GM19240 (cell line): ENCODE results near the gene DEGS2.
"Not testable (repeated sequence)": the region's sequence is repeated elsewhere in the genome, so short reads cannot be mapped to it uniquely, and the experiment has no call there.

ENCODE experiments used
- DNase-seq: peaks from one replicate; pipeline ENCODE4 v3.0.0; 2011; ENCODE audit warnings: low spot score; ENCODE audit not compliant: insufficient read length

DEGS2 gene

DNA sequence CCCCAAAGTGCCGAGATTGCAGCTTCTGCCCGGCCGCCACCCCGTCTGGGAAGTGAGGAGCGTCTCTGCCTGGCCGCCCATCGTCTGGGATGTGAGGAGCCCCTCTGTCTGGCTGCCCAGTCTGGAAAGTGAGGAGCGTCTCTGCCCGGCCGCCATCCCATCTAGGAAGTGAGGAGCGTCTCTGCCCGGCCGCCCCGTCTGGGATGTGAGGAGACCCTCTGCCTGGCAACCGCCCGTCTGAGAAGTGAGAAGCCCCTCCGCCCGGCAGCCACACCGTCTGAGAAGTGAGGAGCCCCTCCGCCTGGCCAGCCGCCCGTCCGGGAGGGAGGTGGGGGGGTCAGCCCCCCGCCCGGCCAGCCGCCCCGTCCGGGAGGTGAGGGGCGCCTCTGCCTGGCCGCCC is 21.2 kb upstream of the DEGS2 start:
- DNase-seq, result not testable (repeated sequence)

DNA sequence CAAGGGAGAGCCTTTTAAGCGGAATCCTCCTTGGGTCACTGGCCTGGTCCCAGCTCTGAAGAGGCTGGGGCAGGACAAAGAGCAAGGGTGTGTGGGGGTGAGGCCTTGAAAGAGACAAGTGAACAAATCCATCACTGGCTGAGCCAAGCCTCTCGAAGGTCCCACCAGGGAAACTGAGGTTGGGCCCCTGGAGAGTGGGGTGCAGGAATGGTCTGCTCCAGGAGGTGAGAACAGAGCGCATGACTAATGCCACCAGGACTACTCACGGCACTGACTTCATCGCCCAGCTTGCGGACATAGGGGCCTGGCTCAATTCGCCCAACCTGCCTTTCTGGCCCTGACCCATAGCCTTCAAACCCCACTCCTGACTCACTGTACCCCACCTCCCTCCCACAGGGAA is 19.2 kb upstream of the DEGS2 start:
- DNase-seq, result no peak

DNA sequence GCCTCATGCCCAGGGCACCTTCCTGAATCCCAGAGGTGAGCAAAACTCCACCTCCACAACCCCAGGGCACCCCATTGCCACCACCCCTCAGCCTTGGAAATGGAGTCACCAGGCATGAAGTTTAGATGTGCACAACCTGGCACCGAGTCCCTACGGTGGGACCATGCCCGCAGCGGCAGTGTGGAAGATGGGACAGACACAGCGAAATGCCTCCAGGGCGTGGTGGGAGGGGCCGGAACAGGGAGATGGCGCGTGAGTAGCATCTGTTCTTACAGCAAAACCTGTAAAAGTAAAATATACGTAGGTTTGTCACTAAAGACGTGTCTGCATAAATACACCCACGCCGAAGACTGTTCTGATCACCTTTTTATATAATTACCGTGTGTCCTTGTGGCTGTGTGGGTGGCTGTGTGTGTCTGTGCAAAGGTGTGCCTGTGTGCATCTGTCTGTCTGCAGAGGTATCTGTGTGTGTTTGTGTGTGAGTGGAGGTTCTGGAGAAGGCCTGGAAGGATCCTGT is 17.4 kb upstream of the DEGS2 start:
- DNase-seq, result no peak

DNA sequence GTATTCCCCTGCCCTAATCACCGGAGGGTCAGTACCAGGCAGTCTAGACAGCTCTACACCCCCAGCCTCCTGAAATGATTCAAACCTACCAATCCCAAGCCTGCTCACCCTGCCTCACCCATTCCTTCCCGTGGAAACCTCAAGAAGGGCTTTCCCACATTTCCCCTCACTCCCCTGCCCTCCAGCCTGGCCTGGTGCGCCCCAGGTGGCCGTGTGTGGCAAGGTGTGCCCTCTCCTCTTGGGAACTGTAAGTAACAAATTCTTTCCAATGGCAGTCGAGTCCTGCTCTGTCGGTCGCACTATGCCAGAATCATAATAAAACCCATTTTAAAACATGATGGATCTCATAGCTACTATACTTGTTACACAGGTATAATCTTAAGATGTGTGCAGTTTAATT is 13.9 kb upstream of the DEGS2 start:
- DNase-seq, result no peak

DNA sequence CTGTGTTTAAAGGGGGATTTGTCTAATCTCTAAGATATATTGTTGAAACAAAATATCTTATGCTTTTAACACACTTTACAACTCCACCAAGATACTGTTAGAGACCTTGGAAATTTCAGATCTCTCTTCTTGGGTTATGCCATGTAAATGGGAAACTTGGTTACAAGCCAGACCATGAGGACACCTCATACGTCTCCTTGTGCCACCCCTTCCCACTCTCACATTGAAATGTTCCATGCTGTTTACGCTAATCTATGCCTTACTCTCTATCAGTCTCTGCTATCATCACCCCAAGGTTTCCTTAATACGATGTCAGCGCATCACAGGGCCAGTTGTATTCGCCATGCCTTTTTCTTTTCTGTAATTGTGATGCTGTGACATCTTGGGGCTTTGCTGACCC is 13.4 kb upstream of the DEGS2 start:
- no peak for DNase-seq

DNA sequence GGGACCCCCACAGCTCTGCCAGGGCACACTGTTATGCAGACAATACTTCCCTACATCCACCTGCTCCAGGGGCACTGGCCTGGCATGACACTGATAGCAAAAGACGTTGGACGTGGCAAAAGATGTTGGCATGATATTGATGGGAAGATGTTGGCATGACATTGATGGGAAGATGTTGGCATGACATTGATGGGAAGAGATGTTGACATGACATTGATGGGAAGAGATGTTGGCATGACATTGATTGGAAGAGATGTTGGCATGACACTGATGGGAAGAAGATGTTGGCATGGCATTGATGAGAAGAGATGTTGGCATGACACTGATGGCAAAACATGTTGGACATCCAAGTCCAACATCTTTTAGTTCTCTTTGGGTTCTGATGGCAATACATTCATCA is 11.4 kb upstream of the DEGS2 start:
- DNase-seq, result no peak

DNA sequence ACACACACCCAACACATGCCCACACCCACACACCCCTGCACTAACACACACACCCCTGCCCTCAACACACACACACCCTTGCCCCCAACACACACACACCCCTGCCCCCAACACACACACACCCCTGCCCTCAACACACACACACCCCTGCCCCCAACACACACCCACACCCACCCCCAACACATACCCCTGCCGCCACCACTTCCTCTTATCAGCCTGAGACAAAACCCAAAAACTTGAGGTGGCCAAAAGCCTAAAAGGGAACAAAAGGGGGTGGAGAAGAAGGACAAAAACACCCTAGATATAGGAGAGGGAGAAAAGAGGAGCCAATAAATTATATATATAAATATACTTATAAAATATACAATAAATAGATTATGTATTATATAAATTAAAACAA is 9.1 kb upstream of the DEGS2 start:
- no peak for DNase-seq

DNA sequence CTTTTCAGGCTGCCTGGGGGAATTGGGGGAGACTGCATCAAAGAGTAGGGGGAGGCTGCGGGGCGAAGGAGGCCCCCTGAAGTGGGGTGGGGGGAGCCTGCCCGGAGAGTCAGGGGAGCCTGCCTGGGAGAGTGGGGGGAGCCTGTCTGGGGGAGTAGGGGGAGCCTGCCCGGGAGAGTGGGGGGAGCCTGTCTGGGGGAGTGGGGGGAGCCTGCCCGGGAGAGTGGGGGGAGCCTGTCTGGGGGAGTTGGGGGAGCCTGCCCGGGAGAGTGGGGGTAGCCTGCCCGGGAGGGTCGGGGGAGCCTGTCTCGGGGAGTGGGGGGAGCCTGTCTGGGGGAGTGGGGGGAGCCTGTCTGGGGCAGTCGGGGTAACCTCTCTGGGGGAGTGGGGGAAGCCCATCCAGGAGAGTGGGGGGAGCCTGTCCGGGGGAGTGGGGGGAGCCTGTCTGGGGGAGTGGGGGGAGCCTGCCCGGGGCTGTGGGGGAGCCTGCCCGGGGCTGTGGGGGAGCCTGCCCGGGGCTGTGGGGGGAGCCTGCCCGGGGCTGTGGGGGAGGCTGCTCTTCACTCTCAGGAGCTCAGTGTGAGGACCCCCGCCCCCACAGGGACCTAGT is 6.5 kb upstream of the DEGS2 start:
- no peak for DNase-seq

DNA sequence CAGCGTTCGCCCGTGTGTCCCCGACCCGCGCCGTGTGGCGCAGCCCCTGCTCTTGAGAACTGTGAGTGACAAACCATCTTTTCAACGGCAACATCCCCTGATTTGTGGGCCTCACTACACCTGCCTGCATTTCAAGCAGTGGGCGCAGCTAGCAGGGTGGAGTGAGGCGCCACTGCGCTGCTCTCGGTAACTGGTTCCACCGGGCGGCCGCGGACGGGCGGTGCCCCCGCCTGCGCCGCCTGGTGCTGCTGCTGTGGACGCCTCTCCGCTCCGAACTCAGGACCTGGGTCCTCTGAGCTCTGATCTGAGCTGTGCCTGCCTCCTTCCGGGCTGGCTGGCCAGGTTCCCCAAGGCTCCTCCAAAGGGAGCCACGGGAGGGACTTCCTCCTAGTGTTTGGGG is 5.9 kb upstream of the DEGS2 start:
- no peak for DNase-seq

DNA sequence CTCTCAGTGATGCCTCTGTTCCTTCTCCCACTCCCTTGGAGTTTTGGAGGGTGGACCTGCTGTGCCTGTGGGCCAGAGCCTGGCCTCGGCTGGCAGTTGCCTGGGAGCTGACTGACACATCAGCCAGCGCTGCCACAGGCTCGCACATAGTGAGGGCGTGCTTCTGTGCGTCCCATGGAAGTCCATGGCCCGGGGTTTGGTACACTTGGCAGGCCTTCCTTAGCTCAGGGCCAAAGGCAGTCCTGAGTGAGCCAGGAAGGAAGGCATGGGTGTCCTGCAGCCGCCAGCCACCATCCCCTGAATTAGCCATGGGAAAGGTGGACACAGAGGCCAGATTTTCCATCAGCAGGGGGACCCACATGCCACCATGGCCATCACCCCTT is 1.1 kb upstream of the DEGS2 start:
- DNase-seq, result no peak

DNA sequence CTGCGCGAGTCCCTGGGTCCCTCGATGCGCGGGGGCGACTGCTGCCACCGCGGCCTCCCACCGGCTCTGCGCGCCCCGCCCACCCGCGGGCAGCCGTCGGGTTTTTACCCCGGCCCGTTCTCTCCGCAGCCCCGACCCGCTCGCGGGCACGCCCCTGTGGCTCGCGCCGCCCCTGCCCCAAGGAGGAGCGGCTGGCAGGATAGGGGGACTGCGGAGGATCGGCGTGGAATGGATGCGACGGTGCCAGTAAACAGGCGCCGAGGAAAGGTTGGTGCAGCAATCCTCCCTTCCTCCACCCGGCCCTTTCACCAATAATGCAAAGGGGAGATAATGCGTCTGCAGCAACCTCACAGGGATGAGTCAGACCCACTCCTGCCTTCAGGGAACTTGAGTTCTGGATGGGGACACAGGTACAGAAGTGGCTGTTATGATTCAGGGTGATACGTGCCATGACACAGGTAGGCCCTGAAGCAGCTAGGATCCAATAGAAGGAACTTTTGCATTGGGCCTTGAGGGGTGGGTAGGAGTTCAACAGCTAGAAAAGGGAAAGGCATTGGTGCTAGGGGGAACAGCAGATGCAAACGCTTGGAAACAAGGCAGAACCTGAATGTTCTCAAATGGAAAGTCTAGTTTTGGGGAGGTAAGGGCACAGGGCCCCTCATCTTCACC is 554 bp upstream of the DEGS2 start:
- no peak for DNase-seq

DNA sequence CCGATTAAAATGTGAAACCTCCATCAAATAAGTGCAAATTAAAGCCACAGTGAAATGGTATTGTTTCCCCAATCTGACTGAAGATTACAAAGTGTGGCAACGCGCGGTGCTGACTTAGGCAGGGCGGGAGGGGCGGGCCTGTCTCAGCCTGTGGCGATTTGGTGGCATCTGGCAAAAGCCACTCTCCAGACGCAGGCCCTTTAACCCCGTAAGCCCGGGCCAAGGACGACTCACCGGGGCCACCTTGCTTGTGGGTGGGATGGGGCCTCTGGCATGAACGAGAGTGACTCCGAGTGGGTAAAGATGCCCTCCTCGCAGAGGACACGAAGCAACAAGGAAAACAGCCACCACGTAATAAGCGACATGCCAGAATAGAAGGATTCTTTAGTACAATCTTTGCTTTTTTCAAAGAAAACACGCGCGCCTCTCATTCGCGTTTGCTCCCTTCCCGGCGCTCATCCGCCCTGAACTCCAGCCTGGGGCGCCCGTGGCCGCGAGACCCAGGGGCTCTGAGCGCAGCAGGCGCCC is 815 bp downstream of the DEGS2 start:
- no peak for DNase-seq

DNA sequence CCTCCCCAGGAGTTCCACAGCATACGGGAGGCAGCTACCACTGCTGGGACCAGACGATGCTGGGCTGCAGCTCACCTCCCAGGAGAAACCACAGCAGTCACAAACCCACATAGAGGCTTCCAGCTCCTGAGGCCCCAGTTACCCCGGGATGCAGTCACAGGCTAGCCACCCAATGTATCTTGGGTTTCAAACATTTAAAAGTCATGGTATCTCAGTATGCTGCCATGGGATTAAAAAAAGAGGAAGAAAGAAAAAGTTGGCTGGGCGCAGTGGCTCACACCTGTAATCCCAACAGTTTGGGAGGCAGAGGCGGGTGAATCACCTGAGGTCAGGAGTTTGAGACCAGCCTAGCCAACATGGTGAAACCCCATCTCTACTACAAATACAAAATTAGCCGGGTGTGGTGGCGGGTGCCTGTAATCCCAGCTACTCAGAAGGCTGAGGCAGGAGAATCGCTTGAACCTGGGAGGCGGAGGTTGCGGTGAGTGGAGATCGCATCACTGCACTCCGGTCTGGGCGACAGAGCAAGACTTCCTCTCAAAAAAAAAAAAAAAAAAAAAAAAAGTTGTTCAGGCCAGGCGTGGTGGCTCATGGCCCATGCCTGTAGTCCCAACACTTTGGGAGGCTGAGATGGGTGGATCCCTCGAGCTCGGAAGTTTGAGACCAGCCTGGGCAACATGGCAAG is 1.8 kb downstream of the DEGS2 start:
- DNase-seq, result not testable (repeated sequence)

DNA sequence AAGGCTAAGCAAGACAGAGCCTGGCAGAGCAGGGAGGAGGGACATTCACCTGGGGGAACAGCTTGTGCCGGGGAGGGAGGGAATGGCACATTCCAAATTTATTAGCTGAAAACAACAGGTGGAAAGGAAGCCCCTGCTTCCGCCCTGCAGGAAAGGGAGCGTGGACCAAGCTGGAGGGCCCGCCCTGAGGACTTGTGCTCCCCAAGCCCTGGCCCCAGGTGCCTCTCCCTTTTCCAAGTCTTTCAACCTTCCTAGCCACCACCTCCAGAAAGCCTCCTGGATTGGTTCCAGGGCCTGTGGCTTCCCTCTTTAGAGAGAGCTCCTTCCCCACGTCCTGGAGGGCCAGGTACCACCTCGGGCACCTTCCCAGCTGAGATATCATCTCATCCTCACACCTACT is 2.7 kb downstream of the DEGS2 start:
- DNase-seq, result no peak

DNA sequence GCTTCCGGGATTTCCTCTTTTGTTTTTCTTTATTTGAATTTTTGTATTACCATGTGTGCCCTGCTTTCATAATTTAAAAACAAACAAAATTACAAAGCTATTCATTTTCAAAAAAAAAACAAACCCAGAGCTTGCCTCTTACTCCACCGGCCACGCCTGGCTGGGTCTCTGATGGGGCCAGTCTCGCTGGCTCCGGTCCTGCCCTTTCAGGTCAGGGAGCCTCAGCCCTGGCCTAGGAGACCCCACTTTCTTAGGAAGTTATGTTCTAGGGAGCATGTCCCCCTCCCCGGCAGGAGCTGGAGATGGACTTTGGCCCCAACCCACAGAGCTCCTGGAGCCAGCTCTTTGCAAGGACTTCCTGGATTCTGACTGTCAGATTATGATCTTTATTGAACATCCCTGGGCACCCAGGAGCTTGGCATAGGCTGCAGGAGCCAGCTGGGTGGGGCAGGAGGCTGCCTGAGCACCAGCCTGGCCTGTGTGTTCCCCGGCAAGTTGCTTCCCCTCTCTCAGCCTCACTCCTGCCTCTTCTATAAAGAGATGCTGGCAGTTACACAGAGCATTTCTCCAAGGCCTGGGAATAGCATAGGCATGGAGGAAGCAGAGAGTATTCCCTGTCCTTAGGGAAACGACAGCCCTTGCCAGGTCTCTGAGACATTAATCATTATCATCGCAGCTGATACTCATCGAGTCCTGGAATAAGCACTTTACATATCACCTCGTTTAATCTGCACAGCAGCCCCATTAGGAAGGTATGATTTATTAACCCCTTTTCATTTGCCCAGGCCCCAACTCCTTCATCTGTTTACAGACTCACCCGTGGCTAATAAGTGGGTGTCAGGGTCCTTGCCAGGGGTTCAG is 3.5 kb downstream of the DEGS2 start:
- DNase-seq, result no peak

DNA sequence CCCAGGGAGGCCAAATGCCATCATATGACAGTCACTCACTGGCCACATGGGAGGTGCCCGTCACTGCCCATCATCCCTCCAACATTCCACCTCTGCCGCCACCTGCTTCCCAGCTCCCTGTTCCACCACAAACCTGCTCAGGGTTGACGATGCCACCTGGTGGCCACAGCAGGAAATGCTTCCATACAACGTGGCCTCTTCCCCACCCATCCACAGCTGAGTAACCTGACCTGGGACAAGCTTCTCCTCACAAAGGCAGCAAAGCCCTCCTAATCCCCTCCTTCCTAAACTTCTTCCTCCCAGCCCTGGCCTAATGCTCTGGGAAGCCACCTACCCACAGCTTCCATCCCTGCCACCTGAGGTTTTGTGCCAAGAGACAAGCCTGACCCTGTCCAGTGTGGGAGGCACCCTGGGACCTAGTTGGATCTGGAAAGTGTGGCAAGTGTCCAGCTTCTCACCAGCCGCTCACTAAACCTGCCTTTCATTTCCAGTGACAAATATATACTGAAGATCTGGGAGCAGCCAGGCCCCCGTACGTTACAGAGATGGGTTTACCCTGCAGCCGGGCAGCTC is 4.3 kb downstream of the DEGS2 start:
- DNase-seq, result no peak

DNA sequence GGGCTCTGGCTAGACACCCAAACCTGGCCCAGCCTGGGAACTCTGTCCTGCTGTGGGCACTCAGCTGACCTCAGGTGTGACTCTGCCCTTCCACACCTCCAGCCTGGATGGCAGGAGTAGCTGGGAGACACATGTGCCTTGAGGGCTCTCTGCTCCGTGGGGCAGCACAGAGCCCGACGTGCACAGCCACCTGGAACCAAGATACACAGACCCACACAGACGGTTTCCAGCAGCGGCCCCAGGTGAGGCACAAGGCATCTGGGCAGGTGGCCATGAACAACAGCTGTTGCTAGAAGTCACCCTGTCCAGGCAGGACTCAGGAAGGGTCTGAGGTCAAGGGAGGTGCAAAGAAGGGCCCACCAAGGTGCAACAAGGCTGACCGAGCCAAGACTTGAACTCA is 5.9 kb downstream of the DEGS2 start:
- DNase-seq, result no peak

DNA sequence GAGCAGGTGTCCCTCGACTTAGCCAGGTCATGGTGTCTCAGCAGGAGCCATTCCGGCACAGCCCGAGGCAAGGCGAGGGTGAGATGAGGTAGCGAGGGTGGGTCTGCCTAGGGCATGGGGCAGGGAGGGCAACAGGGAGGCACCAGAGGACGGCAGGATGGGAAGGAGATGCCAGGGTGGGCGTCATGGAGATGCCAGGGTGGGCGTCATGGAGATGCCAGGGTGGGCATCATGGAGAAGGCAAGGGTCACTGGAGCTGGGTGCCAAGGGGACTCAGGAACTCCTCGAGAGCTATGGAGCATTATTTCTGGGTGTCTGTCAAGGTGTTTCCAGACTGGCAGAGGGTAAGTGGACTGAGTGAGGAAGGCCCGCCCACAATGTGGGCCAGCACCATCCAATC is 7.4 kb downstream of the DEGS2 start:
- DNase-seq, result no peak

DNA sequence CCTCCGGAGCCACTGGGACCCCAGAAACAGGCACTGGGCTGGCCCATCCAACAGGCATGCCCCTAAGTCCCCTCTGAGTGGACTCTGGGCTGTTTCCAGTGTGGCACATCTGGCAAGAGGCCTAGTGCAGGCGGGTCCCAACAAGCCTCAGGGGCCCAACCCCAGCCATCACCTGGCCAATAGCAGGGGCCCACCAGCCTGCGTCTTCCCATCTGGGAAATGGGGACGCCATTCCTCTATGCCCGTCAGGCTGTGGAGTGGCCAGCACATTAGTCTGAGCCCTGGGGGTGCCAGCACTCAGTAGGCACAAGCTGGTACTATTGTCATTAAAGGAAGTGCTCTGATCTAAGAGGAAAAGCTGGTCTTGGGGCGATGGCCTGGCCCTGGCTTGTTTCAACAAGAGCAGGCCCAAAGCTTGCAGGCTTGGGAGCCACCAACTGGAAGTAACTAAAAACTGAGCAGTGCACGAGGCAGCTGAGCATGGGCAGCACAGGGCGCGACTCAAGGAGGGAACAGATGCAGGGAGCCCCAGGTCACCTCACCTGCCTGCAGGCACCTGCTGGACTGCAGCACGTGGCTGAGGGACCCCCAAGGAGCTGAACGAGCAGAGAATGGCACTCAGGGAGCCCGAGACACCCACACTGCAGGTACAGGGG is 8.4 kb downstream of the DEGS2 start:
- no peak for DNase-seq

DNA sequence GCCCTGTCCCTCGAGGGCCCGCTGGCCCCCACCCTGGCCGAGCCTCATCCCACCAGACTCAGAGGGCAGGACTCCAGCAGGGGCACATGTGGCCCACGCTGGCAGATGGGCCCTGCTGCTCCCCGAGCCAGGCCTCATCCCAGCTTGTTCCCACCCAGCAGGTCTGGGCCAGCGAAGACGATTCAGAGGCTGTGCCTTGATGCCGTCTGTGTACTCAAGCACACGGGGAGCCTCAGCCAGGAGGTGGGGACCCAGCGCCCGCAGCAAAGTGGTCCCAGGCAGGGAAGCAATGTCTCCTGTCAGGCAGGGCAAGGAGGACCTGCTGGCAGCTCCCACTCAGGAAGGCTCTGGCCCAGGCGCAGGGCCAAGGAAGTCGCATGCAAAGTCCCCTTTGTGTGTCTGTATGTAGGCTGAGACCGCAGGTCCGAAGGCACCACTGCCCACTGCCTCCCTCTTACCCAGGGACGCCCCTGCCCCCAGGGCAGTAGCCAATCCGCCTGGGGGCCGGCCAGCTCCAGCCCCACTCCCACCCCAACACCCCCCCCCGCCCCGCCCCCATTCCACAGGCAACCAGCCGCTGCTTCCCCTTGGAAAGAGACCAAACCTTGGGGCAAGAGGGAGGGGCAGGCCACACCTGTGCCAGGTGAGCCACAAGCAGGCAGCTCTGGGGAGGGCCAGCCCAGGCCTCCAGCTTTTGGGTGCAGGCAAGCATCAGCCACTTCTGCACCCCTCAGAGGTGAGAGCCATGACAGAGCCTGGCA is 9.4 kb downstream of the DEGS2 start:
- DNase-seq, result no peak
